ENCODE measurements around the gene CHODL.

The CHODL gene

GRCh38 chr21:18244671-18245463 lies at the start of gene CHODL:
Gene CHODL (plus strand): TSS chr21:18244833. CDS start chr21:18245224, 391 bp downstream.
- DNase-seq (ENCODE audit: extremely low read depth in 1 of 2, low read depth in 1 of 2) = no peak

GRCh38 chr21:18204931-18205330 lies 39.7 kb upstream of the CHODL start:
- no peak for DNase-seq (ENCODE audit: extremely low read depth in 1 of 2, low read depth in 1 of 2)

- DNase-seq (ENCODE audit: extremely low read depth in 1 of 2, low read depth in 1 of 2) = no peak
Measured at GRCh38 chr21:18218331-18218730, 26.3 kb upstream of the CHODL start.

- DNase-seq (ENCODE audit: extremely low read depth in 1 of 2, low read depth in 1 of 2) = no peak
Measured at GRCh38 chr21:18220498-18220897, 24.1 kb upstream of the CHODL start.

GRCh38 chr21:18222346-18222745 lies 22.3 kb upstream of the CHODL start:
- DNase-seq (ENCODE audit: extremely low read depth in 1 of 2, low read depth in 1 of 2) = no peak

- DNase-seq (ENCODE audit: extremely low read depth in 1 of 2, low read depth in 1 of 2) = no peak
Measured at GRCh38 chr21:18228060-18228739, 16.4 kb upstream of the CHODL start.

- DNase-seq (ENCODE audit: extremely low read depth in 1 of 2, low read depth in 1 of 2) = no peak
Measured at GRCh38 chr21:18235545-18235944, 9.1 kb upstream of the CHODL start.

GRCh38 chr21:18245464-18245967 lies 883 bp downstream of the CHODL start:
- DNase-seq (ENCODE audit: extremely low read depth in 1 of 2, low read depth in 1 of 2) = no peak

GRCh38 chr21:18248171-18248570 lies 3.5 kb downstream of the CHODL start:
- no peak for DNase-seq (ENCODE audit: extremely low read depth in 1 of 2, low read depth in 1 of 2)

GRCh38 chr21:18249672-18250071 lies 5.0 kb downstream of the CHODL start:
- DNase-seq (ENCODE audit: extremely low read depth in 1 of 2, low read depth in 1 of 2) = no peak

GRCh38 chr21:18251065-18251464 lies 6.4 kb downstream of the CHODL start:
- DNase-seq (ENCODE audit: extremely low read depth in 1 of 2, low read depth in 1 of 2) = no peak

GRCh38 chr21:18252256-18252655 lies 7.6 kb downstream of the CHODL start:
- DNase-seq (ENCODE audit: extremely low read depth in 1 of 2, low read depth in 1 of 2) = no peak

GRCh38 chr21:18252680-18253079 lies 8.0 kb downstream of the CHODL start:
- no peak for DNase-seq (ENCODE audit: extremely low read depth in 1 of 2, low read depth in 1 of 2)

GRCh38 chr21:18253221-18253620 lies 8.6 kb downstream of the CHODL start:
- DNase-seq (ENCODE audit: extremely low read depth in 1 of 2, low read depth in 1 of 2) = no peak

GRCh38 chr21:18253799-18254198 lies 9.2 kb downstream of the CHODL start:
- DNase-seq (ENCODE audit: extremely low read depth in 1 of 2, low read depth in 1 of 2) = no peak

GRCh38 chr21:18265944-18266343 lies 21.3 kb downstream of the CHODL start:
- DNase-seq (ENCODE audit: extremely low read depth in 1 of 2, low read depth in 1 of 2) = no peak

GRCh38 chr21:18267496-18267895 lies 22.9 kb downstream of the CHODL start:
- DNase-seq (ENCODE audit: extremely low read depth in 1 of 2, low read depth in 1 of 2) = no peak

GRCh38 chr21:18268906-18269305 lies 24.3 kb downstream of the CHODL start:
- DNase-seq (ENCODE audit: extremely low read depth in 1 of 2, low read depth in 1 of 2) = no peak

- DNase-seq (ENCODE audit: extremely low read depth in 1 of 2, low read depth in 1 of 2) = no peak
Measured at GRCh38 chr21:18269856-18270255, 25.2 kb downstream of the CHODL start.

- DNase-seq (ENCODE audit: extremely low read depth in 1 of 2, low read depth in 1 of 2) = no peak
Measured at GRCh38 chr21:18273400-18273799, 28.8 kb downstream of the CHODL start.

GRCh38 chr21:18274370-18274769 lies 29.7 kb downstream of the CHODL start:
- no peak for DNase-seq (ENCODE audit: extremely low read depth in 1 of 2, low read depth in 1 of 2)

GRCh38 chr21:18275781-18276180 lies 31.1 kb downstream of the CHODL start:
- no peak for DNase-seq (ENCODE audit: extremely low read depth in 1 of 2, low read depth in 1 of 2)

All from stimulated activated CD8-positive, alpha-beta memory T cell treated with anti-CD3 and anti-CD28 coated beads, Interleukin-7, amount 100 ng/mL, for 48 hours (primary cell).